Measurements from ENCODE around the gene IFNL3. TPM values are rescaled to one million over a fixed set of nuclear protein-coding genes. Genes with fewer than 3 reads are reported as not detected.
"Not testable (repeated sequence)": the region's sequence is repeated elsewhere in the genome, so short reads cannot be mapped to it uniquely, and the experiment has no call there.

IFNL3 gene
- not detected in 2 replicates for total RNA-seq (2011; cell fraction: chromatin; rRNA removed; ENCODE audit: low replicate concordance)
- not detected in 2 replicates for total RNA-seq (2011; cell fraction: nucleolus; rRNA removed)
- not detected in 2 replicates for total RNA-seq (2011; cell fraction: nucleoplasm; rRNA removed)
- not detected in 2 replicates for total RNA-seq (2014; rRNA removed)
- total RNA-seq (2014; rRNA removed; fragmentation: Illumina TruSeq; extraction: Trizol) = not detected in 2 replicates
- total RNA-seq (2015; rRNA removed; fragmentation: Illumina TruSeq; extraction: Trizol) = not detected in 2 replicates
- not detected in 2 replicates for total RNA-seq (2021)
- polyA plus RNA-seq (2011; rRNA removed) = not detected in 2 replicates
- not detected in 2 replicates for polyA plus RNA-seq (2011; cell fraction: cytosol; rRNA removed)
- not detected in 2 replicates for polyA plus RNA-seq (2011; cell fraction: nucleus; rRNA removed)
- not detected in 2 replicates for polyA plus RNA-seq (2012)
- not detected in 2 replicates for polyA plus RNA-seq (2014; fragmentation: Illumina TruSeq; extraction: Trizol)
- polyA plus RNA-seq (2014; fragmentation: Nextera tagmentation; extraction: Ambion mirVana) = not detected
- polyA plus RNA-seq (2014; rRNA removed) = not detected in 2 replicates
- not detected in 2 replicates for polyA minus RNA-seq (2011; rRNA and poly(A)+ RNA removed)
- not detected in 2 replicates for polyA minus RNA-seq (2011; cell fraction: cytosol; rRNA and poly(A)+ RNA removed)
- polyA minus RNA-seq (2011; cell fraction: nucleus; rRNA and poly(A)+ RNA removed) = not detected in 2 replicates
- Bru-seq, nascent RNA = not detected
- not detected for BruChase-seq, experiment 1, labeled RNA remaining after a 2-hour chase
- BruChase-seq, experiment 2, labeled RNA remaining after a 6-hour chase = not detected
- long read RNA-seq, experiment 1 = 0 reads
- long read RNA-seq, experiment 2 = 0 reads
- long read RNA-seq, experiment 3 = 0 reads

- TF ChIP-seq ZKSCAN3 (CRISPR knock-in tag; IDR thresholded peaks at IDR 0.05) (peak; percentile 98), TRIM24 (IDR thresholded peaks at IDR 0.05) (peak in 1 of 2 experiments; percentile 79; a peak in 2 of 4 replicates), FOXK2 (conservative IDR thresholded peaks at IDR 0.05 in 1 of 2, IDR thresholded peaks at IDR 0.05 in 1 of 2; ENCODE audit: low read depth in 2 of 2) (0 out of 4 replicates have a peak, but pooled peaks of 1 of the 2 experiments have one; percentile 45), KDM1A (IDR thresholded peaks at IDR 0.05) (peak in 1 of 2 experiments; percentile 61; a peak in 2 of 4 replicates)
- 33% methylated on average over 3 of the region's 12 CpGs for WGBS (ENCODE audit: insufficient coverage, low coverage, missing lambda C conversion rate)
- H3K36me3 ChIP-seq (ENCODE audit: control insufficient read depth, insufficient read depth, low read length); H3K9ac ChIP-seq (ENCODE audit: insufficient read depth in 1 of 2, low read depth in 2 of 2, low read length in 2 of 2); in situ Hi-C loops (cut with MboI); FAIRE-seq; DNase-seq (ENCODE audit: extremely low read depth in 1 of 4, low spot score in 3 of 4); CTCF ChIA-PET (ENCODE audit: low intra/inter-chr PET ratio); BruUV-seq (replicated peaks); H3K4me3 ChIP-seq; H2AFZ ChIP-seq (ENCODE audit: low read depth, low read length); H4K20me1 ChIP-seq (replicated peaks; ENCODE audit: control insufficient read depth, insufficient read depth, low read length); POLR2A ChIA-PET; H3K9me3 ChIP-seq (replicated peaks; ENCODE audit: control insufficient read depth, insufficient read depth, low read depth, low read length); H3K27ac ChIP-seq (ENCODE audit: extremely low read depth, low read depth, low read length); H3K79me2 ChIP-seq (ENCODE audit: control insufficient read depth, insufficient read depth, low read length); intact Hi-C loops (cut with micrococcal nuclease); H3K27me3 ChIP-seq (ENCODE audit: control insufficient read depth in 2 of 2, insufficient read depth in 2 of 2, low read length in 2 of 2); H3K4me2 ChIP-seq (ENCODE audit: insufficient read depth, low read length); H3K9me1 ChIP-seq (ENCODE audit: control insufficient read depth, insufficient read depth, low read length): not testable (repeated sequence)
- H3K4me1 ChIP-seq (replicated peaks in 1 of 2; ENCODE audit: control insufficient read depth in 2 of 2, insufficient read depth in 2 of 2, low read length in 2 of 2) = peaks cover 0 to 22% of the 10 kb centered on the region in 2 experiments; a peak in 2 of 5 replicates
- peak; percentile 18; the same call in 2 of the 3 replicates for ATAC-seq
These were observed at the start of gene IFNL3 for GRCh38 chr19:39244410-39245100. Gene IFNL3 (minus strand): TSS chr19:39245006. CDS start chr19:39244967, 39 bp downstream.
